ENCODE data around the gene TMEM184B.

Gene TMEM184B

GRCh38 chr22:38190581-38190980, 82.2 kb downstream of the TMEM184B start:
- Histone ChIP-seq H2AFZ (ENCODE audit: low read depth, low read length, severe bottlenecking) (no peak overlapping the region), H3K9me3 (ENCODE audit: insufficient read depth, low read length) (no peaks in the 10 kb centered on the region), H3K4me3 (ENCODE audit: insufficient read depth, low read length, poor library complexity, severe bottlenecking) (no peak overlapping the region), H3K9me2 (replicated peaks; ENCODE audit: insufficient read depth, low read length) (no peaks in the 10 kb centered on the region), H3K27me3 (ENCODE audit: low read length) (no peaks in the 10 kb centered on the region), H3F3A (ENCODE audit: insufficient read depth) (no peaks in the 10 kb centered on the region), H3K79me2 (ENCODE audit: insufficient read depth, low read length) (no peaks in the 10 kb centered on the region), H3K9ac (ENCODE audit: low read length) (no peak overlapping the region), H3K27ac (ENCODE audit: low read depth, low read length) (no peak overlapping the region), H3K4me2 (ENCODE audit: low read depth, low read length, poor library complexity, severe bottlenecking) (no peak overlapping the region), H4K20me1 (ENCODE audit: low read depth, low read length) (no peaks in the 10 kb centered on the region), H3K36me3 (ENCODE audit: low read length) (no peaks in the 10 kb centered on the region)
- TF ChIP-seq CTCF (IDR thresholded peaks at IDR 0.05; ENCODE audit: insufficient read depth, low read length, poor library complexity, severe bottlenecking): no peak
- no peak for TF ChIP-seq EZH2phosphoT487 (conservative IDR thresholded peaks at IDR 0.05; ENCODE audit: low read length)

GRCh38 chr22:38189104-38189503, 83.7 kb downstream of the TMEM184B start:
- no peak overlapping the region for H3K9ac ChIP-seq (ENCODE audit: low read length)
- no peak overlapping the region for H3K4me3 ChIP-seq (ENCODE audit: insufficient read depth, low read length, poor library complexity, severe bottlenecking)
- no peak overlapping the region for H3K4me2 ChIP-seq (ENCODE audit: low read depth, low read length, poor library complexity, severe bottlenecking)
- no peaks in the 10 kb centered on the region for H3K27me3 ChIP-seq (ENCODE audit: low read length)
- no peaks in the 10 kb centered on the region for H3K36me3 ChIP-seq (ENCODE audit: low read length)
- H3F3A ChIP-seq (ENCODE audit: insufficient read depth): no peaks in the 10 kb centered on the region
- no peaks in the 10 kb centered on the region for H4K20me1 ChIP-seq (ENCODE audit: low read depth, low read length)
- no peaks in the 10 kb centered on the region for H3K9me2 ChIP-seq (replicated peaks; ENCODE audit: insufficient read depth, low read length)
- H3K79me2 ChIP-seq (ENCODE audit: insufficient read depth, low read length): no peaks in the 10 kb centered on the region
- no peak overlapping the region for H2AFZ ChIP-seq (ENCODE audit: low read depth, low read length, severe bottlenecking)
- no peak overlapping the region for H3K27ac ChIP-seq (ENCODE audit: low read depth, low read length)
- TF ChIP-seq CTCF (IDR thresholded peaks at IDR 0.05; ENCODE audit: insufficient read depth, low read length, poor library complexity, severe bottlenecking) (no peak), EZH2phosphoT487 (conservative IDR thresholded peaks at IDR 0.05; ENCODE audit: low read length) (no peak)
- no peaks in the 10 kb centered on the region for H3K9me3 ChIP-seq (ENCODE audit: insufficient read depth, low read length)

- Histone ChIP-seq H3K27me3 (ENCODE audit: low read length) (no peaks in the 10 kb centered on the region), H4K20me1 (ENCODE audit: low read depth, low read length) (no peaks in the 10 kb centered on the region), H3K36me3 (ENCODE audit: low read length) (no peaks in the 10 kb centered on the region), H3K9ac (ENCODE audit: low read length) (no peak overlapping the region), H3K4me3 (ENCODE audit: insufficient read depth, low read length, poor library complexity, severe bottlenecking) (no peak overlapping the region), H3K9me3 (ENCODE audit: insufficient read depth, low read length) (no peaks in the 10 kb centered on the region), H3K27ac (ENCODE audit: low read depth, low read length) (no peak overlapping the region), H3K4me2 (ENCODE audit: low read depth, low read length, poor library complexity, severe bottlenecking) (no peak overlapping the region), H3K79me2 (ENCODE audit: insufficient read depth, low read length) (no peaks in the 10 kb centered on the region), H3F3A (ENCODE audit: insufficient read depth) (no peaks in the 10 kb centered on the region), H3K9me2 (replicated peaks; ENCODE audit: insufficient read depth, low read length) (no peaks in the 10 kb centered on the region), H2AFZ (ENCODE audit: low read depth, low read length, severe bottlenecking) (no peak overlapping the region)
- no peak for TF ChIP-seq EZH2phosphoT487 (conservative IDR thresholded peaks at IDR 0.05; ENCODE audit: low read length)
Observed at GRCh38 chr22:38187413-38188212, 85.2 kb downstream of the TMEM184B start.

GRCh38 chr22:38186429-38186828, 86.4 kb downstream of the TMEM184B start:
- Histone ChIP-seq H3K9me3 (ENCODE audit: insufficient read depth, low read length) (no peaks in the 10 kb centered on the region), H3K9ac (ENCODE audit: low read length) (no peak overlapping the region), H3K4me3 (ENCODE audit: insufficient read depth, low read length, poor library complexity, severe bottlenecking) (no peak overlapping the region), H3K79me2 (ENCODE audit: insufficient read depth, low read length) (no peaks in the 10 kb centered on the region), H2AFZ (ENCODE audit: low read depth, low read length, severe bottlenecking) (no peak overlapping the region), H3F3A (ENCODE audit: insufficient read depth) (no peaks in the 10 kb centered on the region), H3K27ac (ENCODE audit: low read depth, low read length) (no peak overlapping the region), H4K20me1 (ENCODE audit: low read depth, low read length) (no peaks in the 10 kb centered on the region), H3K27me3 (ENCODE audit: low read length) (no peaks in the 10 kb centered on the region), H3K4me2 (ENCODE audit: low read depth, low read length, poor library complexity, severe bottlenecking) (no peak overlapping the region), H3K36me3 (ENCODE audit: low read length) (no peaks in the 10 kb centered on the region), H3K9me2 (replicated peaks; ENCODE audit: insufficient read depth, low read length) (no peaks in the 10 kb centered on the region)
- TF ChIP-seq EZH2phosphoT487 (conservative IDR thresholded peaks at IDR 0.05; ENCODE audit: low read length) (no peak), CTCF (IDR thresholded peaks at IDR 0.05; ENCODE audit: insufficient read depth, low read length, poor library complexity, severe bottlenecking) (no peak)

All from SU-DHL-6 (cell line).